GM18868 (cell line): ENCODE data around the gene EPS8L2.

ENCODE experiments used
- ATAC-seq: cut with Tn5 transposase; IDR thresholded peaks from one replicate; pipeline ENCODE4 v1.9.1; 2021; ENCODE audit warnings: mild to moderate bottlenecking, moderate library complexity; ENCODE audit not compliant: unreplicated experiment

EPS8L2 gene

GRCh38 chr11:703506-703905 lies 2.5 kb upstream of the EPS8L2 start:
- ATAC-seq: no peak

GRCh38 chr11:704228-704674 lies 1.8 kb upstream of the EPS8L2 start:
- ATAC-seq: no peak

GRCh38 chr11:704781-705645 lies 1.0 kb upstream of the EPS8L2 start:
- ATAC-seq: no peak

- no peak for ATAC-seq
These were observed 467 bp downstream of the EPS8L2 start for GRCh38 chr11:706439-706956.

GRCh38 chr11:706957-707816 lies 1.2 kb downstream of the EPS8L2 start:
- ATAC-seq: no peak

GRCh38 chr11:707817-708420 lies 1.9 kb downstream of the EPS8L2 start:
- no peak for ATAC-seq

GRCh38 chr11:708511-708910 lies 2.5 kb downstream of the EPS8L2 start:
- no peak for ATAC-seq

- ATAC-seq: no peak
These were observed 3.3 kb downstream of the EPS8L2 start for GRCh38 chr11:709109-709997.

- ATAC-seq: no peak
These were observed 8.4 kb downstream of the EPS8L2 start for GRCh38 chr11:714436-714835.

- ATAC-seq: no peak
These were observed 13.4 kb downstream of the EPS8L2 start for GRCh38 chr11:719214-720016.

- no peak for ATAC-seq
These were observed 14.1 kb downstream of the EPS8L2 start for GRCh38 chr11:720017-720641.

- no peak for ATAC-seq
These were observed 14.7 kb downstream of the EPS8L2 start for GRCh38 chr11:720642-721246.

- no peak for ATAC-seq
These were observed 15.3 kb downstream of the EPS8L2 start for GRCh38 chr11:721247-721740.

- no peak for ATAC-seq
These were observed 15.8 kb downstream of the EPS8L2 start for GRCh38 chr11:721741-722345.

GRCh38 chr11:722346-722811 lies 16.3 kb downstream of the EPS8L2 start:
- ATAC-seq: no peak

GRCh38 chr11:723120-723883 lies 17.3 kb downstream of the EPS8L2 start:
- no peak for ATAC-seq
